Caki2 (cell line): ENCODE data around the gene EML6. TPM values are rescaled to one million over a fixed set of nuclear protein-coding genes. Genes with fewer than 3 reads are reported as not detected.

Experiments
- DNase-seq: peaks from one replicate; pipeline ENCODE4 v3.0.0-alpha.2; 2015; ENCODE audit warnings: low read depth
- in situ Hi-C: cut with HindIII; loops from 2 replicates; pipeline ENCODE4 v1.10.0; 2016; ENCODE audit warnings: low sequenced_read_pairs, low pct_unique_long_range_greater_than_20kb, mixed read lengths
- total RNA-seq: library from RNA; depleted of rRNA; stranded (reverse); fragments of >200 nt; shearing (Covaris generic); gene quantifications from 2 replicates; pipeline ENCODE4 v1.2.3, GENCODE V29; 2014; ENCODE audit warnings: low replicate concordance

EML6 gene
- total RNA-seq, 1 experiment from 2014 or later, result not detected

- in situ Hi-C loops, result no loop called here
- no peak for DNase-seq
These were observed 164.5 kb downstream of the EML6 start for GRCh38 chr2:54887850-54888545.

- in situ Hi-C loops, result no loop called here
- DNase-seq, result no peak
These were observed 165.6 kb downstream of the EML6 start for GRCh38 chr2:54889053-54889452.

- DNase-seq, result no peak
- in situ Hi-C loops, result no loop called here
These were observed 168.4 kb downstream of the EML6 start for GRCh38 chr2:54891909-54892308.

GRCh38 chr2:54894467-54894866, 171.0 kb downstream of the EML6 start:
- in situ Hi-C loops, result no loop called here

GRCh38 chr2:54895730-54896129, 172.3 kb downstream of the EML6 start:
- in situ Hi-C loops, result no loop called here
- DNase-seq, result no peak

More at GRCh38 chr2:54894467-54894866, 171.0 kb downstream of the EML6 start:
- no peak for DNase-seq

- no peak for DNase-seq
- in situ Hi-C loops, result no loop called here
These were observed 174.2 kb downstream of the EML6 start for GRCh38 chr2:54897420-54898310.

- DNase-seq, result no peak
- in situ Hi-C loops, result no loop called here
These were observed 175.2 kb downstream of the EML6 start for GRCh38 chr2:54898456-54899226.

- peak; percentile 16 for DNase-seq
- in situ Hi-C loops, result no loop called here
These were observed 176.2 kb downstream of the EML6 start for GRCh38 chr2:54899576-54900200.

GRCh38 chr2:54901224-54901986, 177.9 kb downstream of the EML6 start:
- in situ Hi-C loops, result no loop called here
- DNase-seq, result no peak

- in situ Hi-C loops, result no loop called here
- no peak for DNase-seq
These were observed 179.3 kb downstream of the EML6 start for GRCh38 chr2:54902763-54903162.

- DNase-seq, result peak; percentile 74
- in situ Hi-C loops, result no loop called here
These were observed 180.5 kb downstream of the EML6 start for GRCh38 chr2:54903736-54904554.

GRCh38 chr2:54904836-54905235, 181.4 kb downstream of the EML6 start:
- in situ Hi-C loops, result no loop called here
- DNase-seq, result no peak

- DNase-seq, result no peak
- in situ Hi-C loops, result no loop called here
These were observed 183.3 kb downstream of the EML6 start for GRCh38 chr2:54906716-54907115.

GRCh38 chr2:54907663-54908062, 184.2 kb downstream of the EML6 start:
- in situ Hi-C loops, result no loop called here
- DNase-seq, result no peak

- in situ Hi-C loops, result no loop called here
These were observed 185.1 kb downstream of the EML6 start for GRCh38 chr2:54908591-54908990.

GRCh38 chr2:54909001-54909400, 185.5 kb downstream of the EML6 start:
- no peak for DNase-seq
- in situ Hi-C loops, result no loop called here

More at GRCh38 chr2:54908591-54908990, 185.1 kb downstream of the EML6 start:
- no peak for DNase-seq

GRCh38 chr2:54912305-54912704, 188.8 kb downstream of the EML6 start:
- in situ Hi-C loops, result no loop called here
- DNase-seq, result no peak
